ENCODE results near the gene TMEM267.
A peak's percentile ranks its signal among the peaks of the same experiment; 100 is the strongest.
"Not testable (repeated sequence)": the region's sequence is repeated elsewhere in the genome, so short reads cannot be mapped to it uniquely, and the experiment has no call there.

Gene TMEM267, protein sequence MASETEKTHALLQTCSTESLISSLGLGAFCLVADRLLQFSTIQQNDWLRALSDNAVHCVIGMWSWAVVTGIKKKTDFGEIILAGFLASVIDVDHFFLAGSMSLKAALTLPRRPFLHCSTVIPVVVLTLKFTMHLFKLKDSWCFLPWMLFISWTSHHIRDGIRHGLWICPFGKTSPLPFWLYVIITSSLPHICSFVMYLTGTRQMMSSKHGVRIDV

DNA sequence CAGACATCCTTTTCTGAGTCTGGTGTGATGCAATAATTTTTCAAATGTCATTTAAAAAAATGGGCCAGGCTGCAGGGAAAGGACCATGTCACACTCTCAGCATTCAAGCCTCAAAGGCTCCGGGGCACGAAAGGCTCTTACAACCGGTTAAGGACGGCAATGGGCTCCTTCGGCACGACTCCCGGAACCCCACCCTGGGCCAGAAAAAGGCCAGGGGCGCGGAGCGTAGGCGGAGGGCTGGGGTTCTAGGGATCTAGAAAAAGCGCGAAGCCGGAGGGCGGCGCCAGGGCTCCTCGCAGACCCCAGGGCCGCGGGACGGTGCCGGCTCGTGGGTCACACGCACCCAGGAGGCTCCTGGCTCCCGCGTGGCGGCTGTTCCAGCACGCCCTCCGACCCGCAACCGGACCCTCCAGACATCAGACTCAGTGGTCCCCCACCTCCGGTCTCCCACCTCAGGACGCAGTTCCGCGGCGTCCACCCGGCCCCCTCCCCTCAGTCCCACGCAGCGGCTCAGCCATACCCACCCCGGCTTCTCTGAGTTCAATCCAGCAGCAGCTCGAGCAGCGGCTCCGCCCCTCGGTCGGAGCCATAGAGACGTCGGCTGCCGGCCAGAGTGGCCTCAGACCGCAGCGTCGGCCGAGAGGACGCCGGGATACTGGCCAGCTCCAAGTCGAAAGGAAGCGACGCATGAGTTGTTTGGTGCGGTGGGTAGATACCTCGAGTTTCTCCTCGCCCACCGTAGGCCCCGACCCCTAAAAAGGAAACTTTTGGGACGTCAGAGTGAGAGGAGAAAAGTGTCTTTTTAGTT is at the start of gene TMEM267:
TMEM267 (minus strand) TSS at position 568 of the 808 bp plus-strand sequence. CDS start 29,896 bp downstream, outside the sequence.
- DNase-seq (ENCODE audit: low spot score): peak; percentile 95

DNA sequence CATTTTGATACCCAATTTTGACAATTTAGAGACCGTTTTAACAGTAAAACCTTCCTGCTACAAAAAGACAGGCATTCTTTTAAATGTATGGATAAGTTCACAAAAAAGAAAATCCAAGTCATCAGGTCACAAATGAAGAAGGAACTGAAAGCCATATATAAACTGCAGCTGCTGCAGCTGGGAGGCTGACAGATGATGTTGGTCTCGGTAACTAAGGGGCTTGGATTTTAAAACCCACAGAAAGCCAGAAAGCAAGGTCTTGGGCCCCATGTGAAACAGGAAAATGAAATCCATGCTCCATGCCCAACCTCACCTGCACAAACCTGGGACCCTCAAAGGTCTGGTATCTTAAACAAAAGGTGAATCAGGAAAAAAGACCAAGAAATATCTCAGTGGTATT is 47.0 kb upstream of the TMEM267 start:
- DNase-seq (ENCODE audit: low spot score): no peak

DNA sequence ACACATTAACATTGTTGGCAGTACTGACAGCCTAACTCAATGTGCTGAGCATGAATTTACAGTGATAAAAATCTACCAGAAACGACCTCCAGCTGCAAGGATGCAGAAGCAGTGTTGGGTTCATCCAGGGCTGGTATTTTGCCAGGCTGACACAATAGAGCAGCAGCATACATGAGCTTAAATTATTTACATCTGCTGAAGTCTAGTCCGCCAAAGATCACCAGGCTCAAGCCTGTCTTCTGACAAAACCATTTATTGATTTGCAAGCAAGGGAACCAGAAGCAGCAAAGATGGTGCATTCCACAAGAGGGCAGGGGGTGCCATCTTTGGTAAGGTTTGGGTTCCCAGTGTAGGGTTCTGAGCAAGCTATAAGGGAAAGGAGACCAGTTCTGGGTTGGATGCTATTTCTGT is 40.0 kb upstream of the TMEM267 start:
- no peak for DNase-seq (ENCODE audit: low spot score)

DNA sequence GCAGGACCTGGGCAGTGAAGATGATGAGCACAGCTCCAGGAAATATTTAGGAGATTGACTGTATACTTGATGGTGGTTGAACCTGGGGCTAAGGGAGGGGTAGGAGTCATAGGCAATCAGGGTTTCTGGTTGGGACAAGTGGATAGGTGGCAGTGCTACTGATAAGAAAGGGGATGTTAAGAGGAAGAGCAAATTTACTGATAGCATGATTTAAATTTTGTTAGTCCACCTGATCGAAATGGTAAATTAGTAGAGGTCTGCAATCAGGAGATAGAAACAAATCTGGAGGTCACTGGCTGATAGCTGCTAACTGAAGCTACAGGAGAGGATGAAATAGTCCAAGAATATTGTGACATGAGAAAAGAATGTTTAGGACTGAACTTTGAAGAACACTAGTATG is 37.0 kb upstream of the TMEM267 start:
- no peak for DNase-seq (ENCODE audit: low spot score)

DNA sequence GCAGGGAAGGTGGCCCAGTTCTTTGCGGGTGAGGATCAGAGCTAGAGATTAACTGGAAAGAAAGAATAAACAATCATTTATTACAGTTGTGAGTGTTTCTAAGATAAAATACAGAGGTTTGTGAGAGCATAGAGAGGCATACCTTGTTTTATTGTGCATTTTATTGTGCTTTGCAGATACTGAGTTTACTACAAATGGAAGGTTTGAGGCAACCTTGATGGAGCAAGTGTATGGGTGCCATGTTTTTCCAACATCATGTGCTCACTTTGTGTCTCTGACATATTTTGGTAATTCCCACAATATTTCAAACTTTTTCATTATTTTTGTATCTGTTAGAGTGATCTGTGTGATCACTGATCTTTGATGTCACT is 32.0 kb upstream of the TMEM267 start:
- peak; percentile 5 for DNase-seq (ENCODE audit: low spot score)

DNA sequence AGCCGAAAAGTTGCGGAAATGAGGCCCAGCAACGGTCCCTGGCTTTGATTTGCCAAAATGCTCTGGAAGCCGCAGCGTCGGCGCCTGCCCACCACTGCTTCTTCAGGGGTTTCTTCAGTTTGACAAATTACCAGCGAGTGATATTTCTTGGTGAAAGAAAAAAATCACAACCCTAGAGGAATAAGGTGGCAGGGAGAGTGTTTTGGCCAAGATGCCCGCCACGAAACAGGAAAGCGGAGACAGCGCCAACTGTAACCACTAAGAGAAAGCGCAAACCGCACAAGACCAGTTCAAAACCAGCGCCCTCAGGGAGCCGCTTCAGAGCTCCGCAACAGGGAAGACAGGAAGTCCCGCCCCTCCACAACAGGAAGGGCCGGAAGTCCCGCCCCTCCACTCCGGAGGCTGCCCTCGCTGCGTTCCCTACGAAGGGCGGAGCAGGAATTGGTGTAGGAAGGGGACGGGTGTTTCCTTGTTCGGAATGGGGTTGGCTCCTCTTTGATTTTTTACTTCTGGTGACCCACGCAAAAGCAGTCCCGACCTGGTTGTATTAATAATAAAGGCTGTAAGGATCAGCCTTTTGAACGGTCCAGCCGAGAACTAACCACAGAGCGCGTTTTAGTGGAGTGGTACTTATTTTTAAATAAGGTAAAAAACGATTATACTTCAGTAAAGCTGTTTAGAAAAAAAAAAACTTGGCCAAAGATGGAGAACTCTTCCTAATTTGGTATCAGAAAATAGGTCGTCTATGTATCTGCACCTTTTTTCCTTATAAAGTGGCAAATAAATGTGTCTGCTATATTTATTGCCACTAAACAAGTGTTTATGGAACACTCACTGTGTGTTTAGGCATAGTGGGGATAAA is 31.4 kb upstream of the TMEM267 start, which contains the start of gene C5orf34:
C5orf34 (minus strand) TSS at position 333 of the 862 bp plus-strand sequence. CDS start 5,809 bp downstream, outside the sequence.
- DNase-seq (ENCODE audit: low spot score): peak; percentile 97

DNA sequence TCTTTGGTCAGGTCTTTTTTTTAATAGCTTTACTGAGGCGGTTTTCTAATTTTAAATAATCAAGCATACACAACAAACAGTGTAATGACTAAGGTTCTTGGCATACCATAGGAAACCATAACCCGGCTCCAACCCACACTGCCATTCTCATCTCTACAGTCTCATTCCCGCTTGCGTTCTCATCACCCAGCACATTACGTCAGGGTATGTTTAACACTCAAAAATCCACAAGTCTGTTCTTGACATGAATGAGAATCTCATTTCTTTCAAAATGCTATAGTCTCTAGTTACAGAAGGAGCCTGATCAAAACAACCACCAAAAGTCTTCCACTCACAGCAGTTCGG is 30.8 kb upstream of the TMEM267 start:
- DNase-seq (ENCODE audit: low spot score): peak; percentile 19

DNA sequence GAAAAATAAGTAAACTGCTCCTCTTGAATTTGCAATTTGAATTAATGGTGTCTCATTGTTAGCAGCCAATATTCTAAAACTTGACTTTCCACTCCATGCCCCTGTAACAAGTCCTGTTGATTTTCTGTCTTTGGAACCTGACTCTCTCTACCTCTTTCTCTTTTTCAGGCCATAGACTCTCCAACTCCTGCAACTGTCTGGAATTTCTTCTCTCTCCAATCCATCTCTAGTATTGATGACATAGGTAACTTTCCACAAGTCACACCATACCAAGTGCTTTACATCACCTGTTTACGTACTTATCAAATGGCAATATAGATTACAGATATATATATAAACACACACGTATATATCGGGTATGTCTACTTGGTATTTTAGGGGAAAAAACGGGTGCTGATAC is 30.4 kb upstream of the TMEM267 start:
- DNase-seq (ENCODE audit: low spot score): no peak

DNA sequence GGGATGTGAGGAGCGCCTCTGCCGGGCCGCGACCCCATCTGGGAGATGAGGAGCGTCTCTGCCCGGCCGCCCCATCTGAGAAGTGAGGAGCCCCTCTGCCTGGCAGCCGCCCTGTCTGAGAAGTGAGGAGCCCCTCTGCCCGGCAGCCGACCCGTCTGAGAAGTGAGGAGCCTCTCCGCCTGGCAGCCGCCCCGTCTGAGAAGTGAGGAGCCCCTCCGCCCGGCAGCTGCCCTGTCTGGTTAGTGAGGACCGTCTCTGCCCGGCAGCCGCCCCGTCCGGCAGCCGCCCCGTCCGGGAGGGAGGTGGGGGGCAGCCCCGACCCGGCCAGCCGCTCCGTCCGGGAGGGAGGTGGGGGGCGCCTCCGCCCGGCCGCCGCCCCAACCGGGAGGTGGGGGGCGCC is 27.4 kb upstream of the TMEM267 start:
- not testable (repeated sequence) for DNase-seq (ENCODE audit: low spot score)

DNA sequence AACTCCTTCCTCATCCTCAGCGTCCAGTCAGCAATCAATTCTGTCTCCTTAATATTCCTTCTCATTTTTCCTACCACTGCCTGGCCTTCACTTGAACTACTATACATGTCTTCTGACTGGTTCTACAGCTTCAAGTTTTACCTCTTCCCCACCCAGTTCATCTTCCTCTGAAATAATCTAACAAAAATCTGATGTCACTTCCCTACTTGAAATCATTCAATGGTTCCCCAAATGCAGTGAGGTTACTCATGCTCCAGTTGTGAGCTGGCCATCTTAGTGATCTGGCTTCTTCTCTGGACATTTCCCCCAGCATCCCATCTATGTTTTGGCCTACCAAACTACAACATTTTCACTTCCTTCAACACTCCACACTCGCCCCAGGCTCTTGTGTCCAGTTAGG is 14.9 kb upstream of the TMEM267 start:
- no peak for DNase-seq (ENCODE audit: low spot score)

DNA sequence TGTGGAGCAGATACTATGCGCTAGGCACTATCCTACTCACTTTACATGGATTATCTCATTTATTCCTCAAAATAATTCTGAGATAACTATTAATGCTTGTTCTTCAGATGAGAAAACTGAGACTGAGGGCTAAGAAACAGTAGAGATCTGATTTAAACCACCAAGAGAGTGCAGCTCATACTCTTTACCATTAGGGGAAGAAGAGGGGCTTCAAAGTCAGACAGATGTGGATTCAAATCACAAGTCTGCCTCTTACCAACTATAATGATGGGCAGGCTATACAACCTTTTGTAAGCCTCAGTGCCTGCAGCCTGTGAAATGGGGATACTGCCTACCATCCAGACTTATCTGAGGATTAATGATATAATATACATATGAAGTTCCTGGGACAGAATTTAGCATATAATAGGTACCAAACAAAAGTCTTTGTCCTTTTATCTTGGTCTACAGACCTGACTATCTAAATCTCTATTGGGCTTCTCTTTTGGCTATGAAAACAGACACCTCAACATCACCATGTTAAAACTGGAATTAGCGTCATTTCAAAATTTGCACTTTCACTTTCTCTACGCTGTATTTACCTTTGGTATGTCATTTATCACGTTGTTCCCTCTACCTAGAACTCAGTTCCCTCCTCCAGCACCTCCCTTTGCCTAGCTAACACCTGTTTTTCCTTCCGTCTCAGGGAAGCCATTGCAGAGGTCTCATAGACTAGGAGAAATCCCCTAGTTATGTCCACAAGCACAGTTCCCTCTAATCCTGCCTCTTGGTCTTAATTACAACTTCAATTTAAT is 13.8 kb upstream of the TMEM267 start:
- no peak for DNase-seq (ENCODE audit: low spot score)

DNA sequence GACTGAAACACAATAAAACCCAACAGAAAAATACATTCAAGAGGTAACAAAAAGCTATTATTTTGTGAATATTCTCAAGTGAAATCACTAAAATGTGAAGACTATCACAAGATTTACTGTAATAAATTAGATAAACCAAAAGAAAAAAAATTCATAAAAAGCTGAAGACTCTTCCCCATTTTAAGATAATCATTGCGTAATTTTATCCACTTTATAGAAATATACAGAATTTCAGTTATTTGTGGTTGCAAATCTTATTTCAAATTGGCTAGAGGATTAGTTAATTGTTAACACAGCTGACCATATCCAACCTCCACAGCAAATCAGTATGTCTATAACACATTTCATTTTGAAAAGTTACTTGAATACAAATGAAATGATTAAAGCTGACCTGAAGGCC is 7.7 kb upstream of the TMEM267 start:
- no peak for DNase-seq (ENCODE audit: low spot score)

DNA sequence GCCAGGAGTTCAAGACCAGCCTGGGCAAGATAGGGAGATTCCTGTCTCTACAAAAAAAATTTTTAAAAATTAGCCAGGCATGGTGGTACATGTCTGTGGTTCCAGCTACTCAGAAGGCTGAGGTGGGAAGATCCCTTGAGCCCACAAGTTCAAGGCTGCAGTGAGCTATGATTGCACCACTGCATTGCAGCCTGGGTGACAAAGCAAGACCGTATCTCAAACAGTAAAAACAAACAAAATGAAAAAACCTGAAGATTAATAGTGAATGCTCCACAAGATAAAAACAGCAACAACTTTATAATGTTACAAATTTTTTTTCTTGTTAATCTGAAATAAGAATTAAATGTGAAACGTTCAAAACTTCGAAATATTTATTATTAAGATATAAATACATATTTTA is 2.7 kb upstream of the TMEM267 start:
- DNase-seq (ENCODE audit: low spot score): no peak

DNA sequence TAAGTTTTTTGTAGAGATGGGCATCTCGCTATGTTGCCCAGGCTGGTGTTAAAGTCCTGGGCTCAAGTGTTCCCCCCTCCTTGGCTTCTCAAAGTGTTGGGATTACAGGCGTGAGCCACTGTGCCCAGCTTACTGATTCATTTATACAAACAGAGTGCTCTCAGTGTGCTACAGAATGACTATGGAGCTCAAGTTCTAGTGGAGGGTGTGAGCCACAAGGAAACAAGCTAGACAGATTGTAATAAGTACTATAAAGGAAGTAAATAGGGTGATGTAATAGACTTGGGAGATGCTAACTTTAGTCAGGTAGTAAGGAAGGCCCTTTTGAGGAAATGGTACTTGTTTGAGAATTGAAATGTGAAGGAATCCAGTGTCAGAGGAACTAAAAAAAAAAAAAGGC is 1.7 kb upstream of the TMEM267 start:
- no peak for DNase-seq (ENCODE audit: low spot score)

DNA sequence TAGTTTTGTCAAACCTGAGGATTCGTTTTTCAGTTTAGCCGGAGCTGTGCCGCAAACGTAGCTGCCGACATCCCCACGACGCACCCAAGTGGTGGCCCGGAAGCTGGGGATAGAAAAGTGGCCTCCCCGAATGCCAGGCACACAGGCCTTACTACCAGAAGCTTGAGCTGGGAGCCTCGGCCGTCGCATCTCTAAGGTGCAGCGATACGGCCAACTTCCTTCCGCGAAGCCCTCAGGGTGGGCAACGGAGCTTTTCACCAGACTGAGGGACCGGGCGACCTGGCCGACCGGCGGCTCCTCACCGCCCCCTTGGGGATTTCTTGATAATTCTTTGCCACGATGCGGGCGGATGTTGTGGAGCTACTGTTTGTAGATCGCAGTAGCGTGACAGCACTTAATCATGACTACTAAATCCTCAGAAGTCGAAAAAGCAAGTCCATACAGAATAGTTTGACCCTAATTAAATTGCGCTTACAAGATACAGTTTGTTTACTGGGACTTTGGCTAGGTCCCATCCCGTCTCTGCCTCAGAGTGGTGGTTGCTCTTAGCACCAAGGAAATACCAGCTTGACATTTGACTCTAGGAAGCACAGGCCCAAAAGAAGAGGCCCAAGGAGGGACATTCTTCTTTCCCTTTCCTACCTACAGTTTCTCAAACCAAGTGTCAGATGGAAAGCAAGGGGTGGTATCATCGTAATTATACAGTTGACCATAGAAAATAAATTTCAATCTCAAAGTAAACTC is 613 bp upstream of the TMEM267 start:
- peak; percentile 85 for DNase-seq (ENCODE audit: low spot score)

DNA sequence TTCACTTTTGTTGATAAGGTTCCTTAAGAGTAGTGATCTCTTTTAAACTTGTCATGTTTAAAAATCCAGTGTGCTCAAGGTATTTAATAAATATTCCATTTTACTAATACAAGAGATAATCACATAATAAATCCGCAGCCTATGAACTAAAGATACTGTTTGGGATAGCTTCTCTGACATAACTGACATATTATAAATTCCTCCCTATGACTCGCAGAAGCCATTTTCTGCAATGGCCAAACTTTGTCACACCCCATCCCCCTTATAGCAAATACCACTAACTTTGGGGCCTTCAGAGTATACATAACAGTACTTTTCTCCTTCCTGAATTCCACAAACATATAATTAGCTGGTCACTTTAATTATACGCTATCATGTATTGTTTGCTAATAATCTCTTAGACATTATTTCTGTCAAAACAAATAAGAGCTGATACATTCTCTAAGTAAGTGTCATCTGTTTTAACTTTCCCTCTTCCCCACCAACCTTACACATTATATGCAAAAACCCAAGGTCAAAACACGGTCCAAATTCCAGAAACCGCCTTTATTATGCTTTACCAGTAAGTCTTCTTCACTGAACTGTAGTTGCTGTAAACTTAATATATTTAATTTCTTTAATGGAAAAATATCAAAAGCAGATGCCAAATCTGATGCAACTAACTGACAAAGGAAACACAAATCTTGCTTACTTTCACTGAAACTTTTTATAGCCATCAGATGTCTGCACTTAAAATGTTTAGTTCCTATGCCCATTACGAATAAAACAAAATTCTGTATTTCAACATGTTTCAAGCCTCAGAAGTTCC is 971 bp downstream of the TMEM267 start:
- DNase-seq (ENCODE audit: low spot score): no peak

DNA sequence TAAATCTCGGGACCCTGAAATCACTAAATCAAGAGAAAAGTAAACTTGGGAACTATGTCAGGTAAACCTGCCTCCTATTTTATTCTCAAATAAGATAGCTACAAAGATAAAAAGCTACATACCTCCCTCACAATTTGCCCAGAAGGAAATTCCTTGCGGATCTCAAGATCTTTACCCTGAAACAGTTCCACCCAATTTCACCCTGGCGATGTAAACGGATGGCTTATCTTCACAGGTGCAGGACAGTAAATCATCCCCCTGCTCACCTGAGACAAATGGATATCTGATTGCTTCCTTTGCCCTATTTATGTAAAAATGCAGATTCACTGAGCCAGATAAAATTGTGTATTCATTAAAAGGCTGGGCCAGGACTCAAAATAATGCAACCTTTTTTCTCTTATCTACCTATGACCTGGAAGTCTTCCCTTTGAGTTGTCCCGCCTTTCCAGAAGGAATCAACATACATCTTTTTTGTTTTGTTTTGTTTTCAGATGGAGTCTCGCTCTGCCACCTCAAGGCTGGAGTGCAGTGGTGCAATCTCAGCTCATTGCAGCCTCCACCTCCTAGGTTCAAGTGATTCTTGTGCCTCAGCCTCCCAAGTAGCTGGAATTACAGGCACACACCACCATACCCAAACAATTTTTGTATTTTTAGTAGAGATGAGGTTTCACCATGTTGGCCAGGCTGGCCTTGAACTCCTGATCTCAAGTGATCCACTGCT is 13.8 kb downstream of the TMEM267 start:
- no peak for DNase-seq (ENCODE audit: low spot score)

DNA sequence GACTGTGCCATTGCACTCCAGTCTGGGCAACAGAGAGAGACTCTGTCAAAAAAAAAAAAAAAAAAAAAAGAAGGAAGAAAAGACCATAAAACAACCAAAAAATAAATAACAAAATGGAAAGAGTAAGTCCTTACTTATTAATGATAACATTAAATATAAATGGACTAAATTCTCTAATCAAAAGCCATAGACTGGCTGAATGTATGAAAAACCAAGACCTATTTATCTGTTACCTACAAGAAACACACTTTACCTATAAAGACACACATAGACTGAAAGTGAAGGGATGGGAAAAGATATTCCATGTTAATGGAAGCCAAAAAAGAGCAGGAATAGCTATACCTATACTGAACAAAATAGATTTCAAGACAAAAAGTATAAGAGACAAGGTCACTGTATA is 16.6 kb downstream of the TMEM267 start:
- DNase-seq (ENCODE audit: low spot score): no peak

DNA sequence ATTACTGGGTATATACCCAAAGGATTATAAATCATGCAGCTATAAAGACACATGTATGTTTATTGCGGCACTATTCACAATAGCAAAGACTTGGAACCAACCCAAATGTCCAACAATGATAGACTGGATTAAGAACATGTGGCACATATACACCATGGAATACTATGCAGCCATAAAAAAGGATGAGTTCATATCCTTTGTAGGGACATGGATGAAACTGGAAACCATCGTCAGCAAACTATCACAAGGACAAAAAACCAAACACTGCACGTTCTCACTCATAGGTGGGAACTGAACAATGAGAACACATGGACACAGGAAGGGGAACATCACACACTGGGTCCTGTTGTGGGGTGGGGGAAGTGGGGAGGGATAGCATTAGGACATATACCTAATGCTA is 18.2 kb downstream of the TMEM267 start:
- DNase-seq (ENCODE audit: low spot score): not testable (repeated sequence)

DNA sequence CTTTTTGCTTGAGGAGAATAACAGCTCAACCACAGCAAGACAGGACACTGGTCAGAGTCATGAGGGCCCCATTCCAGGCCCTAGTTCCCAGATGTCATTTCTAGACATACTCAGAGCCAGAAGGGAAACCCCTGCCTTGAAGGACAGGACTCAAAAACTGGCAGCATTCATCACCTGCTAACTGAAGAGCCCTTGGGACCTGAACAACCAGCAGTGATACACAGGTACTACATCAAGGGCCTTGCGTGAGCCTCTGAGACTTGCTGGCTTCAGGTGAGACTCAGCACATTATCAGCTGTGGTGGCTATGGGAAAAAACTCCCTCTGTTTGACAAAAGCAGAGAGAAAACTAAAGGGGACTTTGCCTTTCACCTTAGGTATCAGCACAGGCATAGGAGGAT is 22.6 kb downstream of the TMEM267 start:
- no peak for DNase-seq (ENCODE audit: low spot score)
